Body of pancreas (tissue), 4 donors: Measurements from ENCODE around the gene DNAH11. TPM values are rescaled to one million over a fixed set of nuclear protein-coding genes. Genes with fewer than 3 reads are reported as not detected.

ENCODE experiments used
- ATAC-seq: fragments of 150-250 bp; one replicate; pipeline ENCODE4 v1.9.1; 2016
- DNase-seq, 4 donors: peaks; one replicate each; pipeline ENCODE4 v3.0.0-alpha.2; 2019
- H3K27ac ChIP-seq, 4 donors: fragments of 200-600 bp; sonication (generic); 1 replicate in 3 of 4; 2 replicates in 1 of 4; pipeline versions ENCODE4 v1.5.1 to v1.6.1; 2016 to 2019; ENCODE audit warnings: mild to moderate bottlenecking in 1 of 4, mixed read lengths in 1 of 4, moderate library complexity in 1 of 4
- H3K27me3 ChIP-seq, 2 donors: fragments of 200-600 bp; sonication (generic); one replicate each; pipeline ENCODE4 v1.6.0; 2016; ENCODE audit warnings: mild to moderate bottlenecking in 1 of 2
- H3K36me3 ChIP-seq, 2 donors: fragments of 200-600 bp; sonication (generic); replicated peaks in 1 of 2; 2 replicates each; pipeline ENCODE4 v1.5.1; 2016; ENCODE audit warnings: low read depth in 2 of 2; ENCODE audit not compliant: insufficient read depth in 1 of 2
- H3K4me1 ChIP-seq: fragments of 200-600 bp; sonication (generic); one replicate; pipeline ENCODE4 v1.6.0; 2016
- H3K4me3 ChIP-seq, 2 donors: fragments of 200-600 bp; sonication (generic); 1 replicate in 1 of 2; 2 replicates in 1 of 2; pipeline ENCODE4 v1.5.1; 2016 to 2019
- H3K9me3 ChIP-seq, 3 donors: fragments of 200-600 bp; sonication (generic); 1 replicate in 2 of 3; 2 replicates in 1 of 3; pipeline ENCODE4 v1.5.1; 2016
- CTCF ChIP-seq, 7 experiments: fragments of 450-650 bp in 4 of 7; fragments of 200-600 bp in 3 of 7; sonication (generic) in 3 of 7; IDR thresholded peaks; one replicate each; pipeline ENCODE4 v1.5.1; 2016 to 2019; ENCODE audit warnings: antibody characterized with exemption in 7 of 7
- POLR2A ChIP-seq, 3 donors: fragments of 450-650 bp; IDR thresholded peaks; one replicate each; pipeline ENCODE4 v1.6.1; 2016; ENCODE audit warnings: antibody characterized with exemption in 3 of 3, mild to moderate bottlenecking in 2 of 3
- WGBS, 2 donors: methylation state at CpG; one replicate each; pipeline ENCODE4 v1.1.5; 2017; 5-methylcytosine and 5-hydroxymethylcytosine counted together
- intact Hi-C: fragments of 100-400 bp; cut with DNase I; formaldehyde crosslinking; loops from one replicate; pipeline ENCODE4 v1.15.1; 2023
- total RNA-seq, 2 donors: library from RNA; depleted of rRNA; stranded (reverse); fragments of >200 nt; gene quantifications; one replicate each; pipeline ENCODE4 v1.1.0, GENCODE V29; 2016

The DNAH11 gene
- total RNA-seq, 2 donors from 2014 or later = 0.52 to 0.99 TPM

GRCh38 chr7:21771906-21772610 is 229.2 kb downstream of the DNAH11 start:
- Histone ChIP-seq H3K27ac (no peak overlapping the region), H3K4me3 (no peak overlapping the region), H3K27me3 (no peaks in the 10 kb centered on the region), H3K4me1 (no peaks in the 10 kb centered on the region), H3K36me3 (no peaks in the 10 kb centered on the region), H3K9me3 (no peaks in the 10 kb centered on the region)
- ATAC-seq = no peak
- no peak for DNase-seq
- 18 to 20% methylated on average over 5 of the region's 5 CpGs for WGBS, 2 donors
- TF ChIP-seq POLR2A (IDR thresholded peaks at IDR 0.05) (no peak), CTCF (IDR thresholded peaks at IDR 0.05) (no peak)
- intact Hi-C loops = no loop called here

GRCh38 chr7:21773326-21773725 is 230.5 kb downstream of the DNAH11 start:
- Histone ChIP-seq H3K27me3 (no peaks in the 10 kb centered on the region), H3K27ac (no peak overlapping the region), H3K4me3 (no peak overlapping the region), H3K9me3 (no peaks in the 10 kb centered on the region), H3K36me3 (no peaks in the 10 kb centered on the region), H3K4me1 (no peaks in the 10 kb centered on the region)
- 50 to 58% methylated on average over 3 of the region's 3 CpGs for WGBS, 2 donors
- intact Hi-C loops = no loop called here
- TF ChIP-seq POLR2A (IDR thresholded peaks at IDR 0.05) (no peak), CTCF (IDR thresholded peaks at IDR 0.05) (no peak)
- no peak for ATAC-seq
- DNase-seq = no peak

DNA sequence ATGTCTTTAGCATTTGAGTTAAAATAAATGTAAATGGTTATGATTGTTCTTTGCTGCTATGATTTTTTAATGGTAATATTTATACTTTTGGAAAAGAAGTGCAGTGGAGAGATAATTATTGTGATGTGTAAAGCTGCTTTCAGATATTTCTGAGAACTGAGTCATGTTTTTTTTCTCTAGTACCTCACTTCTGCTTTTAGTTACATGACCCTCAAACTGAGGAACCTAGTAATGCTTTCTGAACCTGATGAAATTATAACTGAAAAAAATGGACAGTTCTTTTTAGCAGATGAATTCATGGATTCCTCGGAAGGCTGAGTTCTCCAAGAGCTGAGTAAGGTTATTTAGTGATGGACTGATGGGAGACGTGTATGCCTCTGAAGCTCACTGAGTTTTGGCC is 235.1 kb downstream of the DNAH11 start:
- Histone ChIP-seq H3K27me3 (no peaks in the 10 kb centered on the region), H3K4me3 (no peak overlapping the region), H3K9me3 (no peaks in the 10 kb centered on the region), H3K4me1 (no peaks in the 10 kb centered on the region), H3K27ac (no peak overlapping the region), H3K36me3 (no peaks in the 10 kb centered on the region)
- no peak for ATAC-seq
- TF ChIP-seq POLR2A (IDR thresholded peaks at IDR 0.05) = no peak
- TF ChIP-seq CTCF (IDR thresholded peaks at IDR 0.05) = no peak
- 68 to 85% methylated on average over 2 of the region's 2 CpGs for WGBS, 2 donors
- no peak for DNase-seq
- intact Hi-C loops = no loop called here

GRCh38 chr7:21778953-21779352 is 236.1 kb downstream of the DNAH11 start:
- Histone ChIP-seq H3K4me1 (no peaks in the 10 kb centered on the region), H3K27ac (no peak overlapping the region), H3K9me3 (no peaks in the 10 kb centered on the region), H3K36me3 (no peaks in the 10 kb centered on the region), H3K4me3 (no peak overlapping the region), H3K27me3 (no peaks in the 10 kb centered on the region)
- TF ChIP-seq POLR2A (IDR thresholded peaks at IDR 0.05) = no peak
- TF ChIP-seq CTCF (IDR thresholded peaks at IDR 0.05) = no peak
- 79 to 89% methylated on average over 9 of the region's 9 CpGs for WGBS, 2 donors
- DNase-seq (no peak), ATAC-seq (no peak)
- intact Hi-C loops = no loop called here

- ATAC-seq = no peak
- Histone ChIP-seq H3K27me3 (no peaks in the 10 kb centered on the region), H3K27ac (no peak overlapping the region), H3K9me3 (no peaks in the 10 kb centered on the region), H3K36me3 (no peaks in the 10 kb centered on the region), H3K4me1 (no peaks in the 10 kb centered on the region), H3K4me3 (no peak overlapping the region)
- 51 to 61% methylated on average over 2 of the region's 2 CpGs for WGBS, 2 donors
- no peak for TF ChIP-seq CTCF (IDR thresholded peaks at IDR 0.05)
- no peak for TF ChIP-seq POLR2A (IDR thresholded peaks at IDR 0.05)
- DNase-seq = no peak
- intact Hi-C loops = no loop called here
Observed at GRCh38 chr7:21782996-21783395, 240.2 kb downstream of the DNAH11 start.
